Keratinocyte (primary cell): ENCODE data around the gene CCDC102A.

Source experiments
- CTCF ChIP-seq, 3 experiments: IDR thresholded peaks in 1 of 3; conservative IDR thresholded peaks in 1 of 3; optimal IDR thresholded peaks in 1 of 3; 2 replicates in 2 of 3; 3 replicates in 1 of 3; pipeline versions ENCODE3 to v1.5.1; 2011; ENCODE audit warnings: low read length in 3 of 3, mild to moderate bottlenecking in 3 of 3, moderate library complexity in 2 of 3, control low read depth in 1 of 3, inconsistent platforms in 1 of 3; ENCODE audit not compliant: insufficient read depth in 2 of 3; ENCODE audit errors: extremely low read depth in 1 of 3
- EZH2 ChIP-seq: IDR thresholded peaks from one replicate; pipeline ENCODE4 v1.6.1; 2012; ENCODE audit warnings: inconsistent platforms, mild to moderate bottlenecking, low read length, moderate library complexity

GRCh38 chr16:57559072-57559790, 22.9 kb upstream of the CCDC102A start:
- no peak for TF ChIP-seq CTCF (optimal IDR thresholded peaks at IDR 0.05 in 1 of 3, IDR thresholded peaks at IDR 0.05 in 1 of 3, conservative IDR thresholded peaks at IDR 0.05 in 1 of 3; ENCODE audit: extremely low read depth in 1 of 3, insufficient read depth in 2 of 3, low read length in 3 of 3)
- TF ChIP-seq EZH2: no peak
